ENCODE measurements around the gene DLG2. TPM values are rescaled to one million over a fixed set of nuclear protein-coding genes. Genes with fewer than 3 reads are reported as not detected.

Gene DLG2
- total and polyA plus RNA-seq, 2 of the 8 experiments (the other 6 are each of a cell fraction or from before 2014, with no cell fraction given): 1.7 to 14.3 TPM

GRCh38 chr11:83827520-83827919 is 1799.6 kb downstream of the DLG2 start (continued):
- TF ChIP-seq CHD7 (IDR thresholded peaks at IDR 0.05; ENCODE audit: insufficient replicate concordance, low read length) (no peak), HDAC6 (IDR thresholded peaks at IDR 0.05; ENCODE audit: low read depth, low read length) (no peak), TAF1 (IDR thresholded peaks at IDR 0.05; ENCODE audit: low read depth, low read length) (no peak), YY1 (IDR thresholded peaks at IDR 0.05; ENCODE audit: low read depth, low read length) (no peak), ASH2L (IDR thresholded peaks at IDR 0.05; ENCODE audit: low read length) (no peak), NRF1 (IDR thresholded peaks at IDR 0.05; ENCODE audit: low read depth, low read length) (no peak), CHD1 (IDR thresholded peaks at IDR 0.05; ENCODE audit: low read depth, low read length) (no peak), PHF8 (conservative IDR thresholded peaks at IDR 0.05; ENCODE audit: low read depth, low read length) (no peak), KDM4A (IDR thresholded peaks at IDR 0.05; ENCODE audit: low read depth, low read length, severe bottlenecking) (no peak), POLR2AphosphoS5 (IDR thresholded peaks at IDR 0.05; ENCODE audit: low read depth, low read length) (no peak), BCL11A (IDR thresholded peaks at IDR 0.05; ENCODE audit: low read depth in 2 of 2, low read length in 2 of 2) (no peak), SAP30 (IDR thresholded peaks at IDR 0.05; ENCODE audit: insufficient read depth, insufficient replicate concordance, low read length) (no peak)
